Thyroid gland (tissue), 4 donors: ENCODE measurements around the gene NCOA3. TPM values are rescaled to one million over a fixed set of nuclear protein-coding genes. Genes with fewer than 3 reads are reported as not detected.

Source experiments
- DNase-seq, 2 donors: peaks; one replicate each; pipeline ENCODE4 v3.0.0-alpha.2; 2019
- H3K27ac ChIP-seq, 3 donors: fragments of 200-600 bp; sonication (generic); 1 replicate in 2 of 3; 2 replicates in 1 of 3; pipeline ENCODE4 v1.5.1; 2016 to 2019; ENCODE audit warnings: mild to moderate bottlenecking in 1 of 3, moderate library complexity in 1 of 3
- H3K27me3 ChIP-seq: fragments of 200-600 bp; sonication (generic); one replicate; pipeline ENCODE4 v1.5.1; 2019
- H3K36me3 ChIP-seq, 2 donors: fragments of 200-600 bp; sonication (generic); one replicate each; pipeline ENCODE4 v1.5.1; 2016 to 2019
- H3K4me1 ChIP-seq, 2 donors: fragments of 200-600 bp; sonication (generic); one replicate each; pipeline ENCODE4 v1.5.1; 2017 to 2019
- H3K4me3 ChIP-seq, 3 donors: fragments of 200-600 bp; sonication (generic); replicated peaks in 1 of 3; 1 replicate in 2 of 3; 2 replicates in 1 of 3; pipeline ENCODE4 v1.5.1; 2016; ENCODE audit warnings: mild to moderate bottlenecking in 1 of 3
- H3K9me3 ChIP-seq: fragments of 200-600 bp; sonication (generic); one replicate; pipeline ENCODE4 v1.5.1; 2017
- POLR2A ChIP-seq, 2 donors: fragments of 450-650 bp; IDR thresholded peaks; one replicate each; pipeline ENCODE4 v1.6.1; 2017; ENCODE audit warnings: antibody characterized with exemption in 2 of 2, mild to moderate bottlenecking in 2 of 2, moderate library complexity in 1 of 2
- WGBS, 2 donors: methylation state at CpG; one replicate each; pipeline ENCODE4 v1.1.5; 2017; 5-methylcytosine and 5-hydroxymethylcytosine counted together
- intact Hi-C: fragments of 100-400 bp; cut with DNase I; formaldehyde crosslinking; loops from one replicate; pipeline ENCODE4 v1.15.1; 2023
- total RNA-seq, 4 donors: library from RNA; depleted of rRNA; stranded (reverse); fragments of >200 nt; gene quantifications; one replicate each; pipeline ENCODE4 v1.2.3, GENCODE V29; 2016
- TF ChIP-seq, protein P1 (sequence below), 6 experiments: fragments of 200-600 bp in 3 of 6; fragments of 450-650 bp in 3 of 6; sonication (generic) in 3 of 6; IDR thresholded peaks; one replicate each; pipeline ENCODE4 v1.5.1; 2016 to 2019; ENCODE audit warnings: antibody characterized with exemption in 6 of 6, mild to moderate bottlenecking in 2 of 6, inconsistent platforms in 1 of 6, moderate library complexity in 1 of 6

NCOA3 gene
- total RNA-seq, 4 donors from 2014 or later = 28.7 to 45.2 (median 36.8) TPM

DNA sequence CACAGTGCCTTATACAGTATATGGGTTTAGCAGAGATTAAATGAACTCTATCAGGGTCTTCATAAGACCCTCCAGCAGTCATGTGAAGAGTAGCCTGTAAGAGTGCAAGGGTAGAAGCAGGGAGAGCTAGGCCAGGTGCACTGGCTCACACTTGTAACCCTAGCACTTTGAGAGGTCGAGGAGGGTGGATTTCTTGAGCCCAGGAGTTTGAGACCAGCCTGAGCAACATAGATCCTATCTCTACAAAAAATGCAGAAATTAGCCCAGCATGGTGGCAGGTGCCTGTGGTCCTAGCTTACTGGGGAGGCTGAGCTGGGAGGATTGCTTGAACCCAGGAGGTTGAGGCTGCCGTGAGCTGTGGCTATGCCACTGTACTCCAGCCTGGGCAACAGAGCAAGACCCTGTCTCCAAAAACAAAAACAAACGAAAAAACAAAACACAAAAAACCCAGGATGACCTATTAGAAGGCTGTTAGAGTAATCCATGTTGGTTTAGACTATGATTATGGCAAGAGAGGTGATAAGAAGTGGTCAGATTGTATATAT, 31.9 kb downstream of the NCOA3 start:
- H3K9me3 ChIP-seq = no peaks in the 10 kb centered on the region
- H3K4me3 ChIP-seq = no peak overlapping the region
- H3K27ac ChIP-seq = no peak overlapping the region
- TF ChIP-seq POLR2A (IDR thresholded peaks at IDR 0.05) = no peak
- TF ChIP-seq, protein P1, sequence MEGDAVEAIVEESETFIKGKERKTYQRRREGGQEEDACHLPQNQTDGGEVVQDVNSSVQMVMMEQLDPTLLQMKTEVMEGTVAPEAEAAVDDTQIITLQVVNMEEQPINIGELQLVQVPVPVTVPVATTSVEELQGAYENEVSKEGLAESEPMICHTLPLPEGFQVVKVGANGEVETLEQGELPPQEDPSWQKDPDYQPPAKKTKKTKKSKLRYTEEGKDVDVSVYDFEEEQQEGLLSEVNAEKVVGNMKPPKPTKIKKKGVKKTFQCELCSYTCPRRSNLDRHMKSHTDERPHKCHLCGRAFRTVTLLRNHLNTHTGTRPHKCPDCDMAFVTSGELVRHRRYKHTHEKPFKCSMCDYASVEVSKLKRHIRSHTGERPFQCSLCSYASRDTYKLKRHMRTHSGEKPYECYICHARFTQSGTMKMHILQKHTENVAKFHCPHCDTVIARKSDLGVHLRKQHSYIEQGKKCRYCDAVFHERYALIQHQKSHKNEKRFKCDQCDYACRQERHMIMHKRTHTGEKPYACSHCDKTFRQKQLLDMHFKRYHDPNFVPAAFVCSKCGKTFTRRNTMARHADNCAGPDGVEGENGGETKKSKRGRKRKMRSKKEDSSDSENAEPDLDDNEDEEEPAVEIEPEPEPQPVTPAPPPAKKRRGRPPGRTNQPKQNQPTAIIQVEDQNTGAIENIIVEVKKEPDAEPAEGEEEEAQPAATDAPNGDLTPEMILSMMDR (IDR thresholded peaks at IDR 0.05) = no peak
- H3K36me3 ChIP-seq = no peaks in the 10 kb centered on the region
- H3K27me3 ChIP-seq = no peaks in the 10 kb centered on the region
- 93 to 97% methylated on average over 3 of the region's 3 CpGs for WGBS, 2 donors
- no peak for DNase-seq
- peaks cover 0 to 8% of the 10 kb centered on the region in 2 donors for H3K4me1 ChIP-seq
- intact Hi-C loops = no loop called here

DNA sequence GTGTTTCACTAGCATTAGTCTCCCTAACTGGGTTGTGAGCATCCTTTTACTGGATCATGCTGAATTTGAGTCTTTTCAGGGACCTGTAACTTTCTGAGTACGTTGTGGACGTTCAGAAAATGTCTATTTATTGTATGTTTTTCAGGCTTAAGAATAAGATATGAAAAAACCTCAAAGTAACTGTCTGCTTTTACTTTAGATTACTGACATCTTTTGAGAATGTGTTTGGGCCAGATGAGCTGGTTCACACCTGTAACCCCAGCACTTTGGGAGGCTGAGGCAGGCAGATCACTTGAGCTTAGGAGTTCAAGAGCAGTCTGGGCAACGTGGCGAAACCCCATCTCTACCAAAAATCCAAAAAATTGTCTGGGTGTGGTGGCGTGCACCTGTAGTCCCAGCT, 32.7 kb downstream of the NCOA3 start:
- no peak for DNase-seq
- no peaks in the 10 kb centered on the region for H3K9me3 ChIP-seq
- no peaks in the 10 kb centered on the region for H3K27me3 ChIP-seq
- peaks cover 0 to 5% of the 10 kb centered on the region in 2 donors for H3K4me1 ChIP-seq
- 81 to 83% methylated on average over 5 of the region's 5 CpGs for WGBS, 2 donors
- no peak overlapping the region for H3K4me3 ChIP-seq
- TF ChIP-seq POLR2A (IDR thresholded peaks at IDR 0.05) = no peak
- TF ChIP-seq, protein P1 (IDR thresholded peaks at IDR 0.05) = no peak
- no peaks in the 10 kb centered on the region for H3K36me3 ChIP-seq
- intact Hi-C loops = no loop called here
- no peak overlapping the region for H3K27ac ChIP-seq

DNA sequence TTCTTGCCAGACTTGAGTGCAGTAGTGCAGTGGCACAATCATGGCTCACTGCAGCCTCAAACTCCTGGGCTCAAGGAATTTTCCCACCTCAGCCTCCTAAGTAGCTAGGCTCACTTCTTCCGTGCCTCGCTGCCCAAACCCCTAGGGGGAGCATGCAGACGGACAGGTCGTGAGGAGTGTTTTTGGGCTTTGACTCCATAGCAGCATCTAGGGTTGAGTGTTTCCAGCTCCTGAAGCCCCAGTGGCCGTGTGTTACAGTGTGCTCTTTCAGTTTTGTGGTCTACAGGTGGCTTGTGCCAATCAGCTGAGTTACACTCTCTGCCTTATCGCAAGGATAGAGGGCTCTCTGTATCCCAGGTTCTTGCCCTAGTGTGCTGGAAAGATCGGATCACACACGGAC, 33.4 kb downstream of the NCOA3 start:
- no peak overlapping the region for H3K4me3 ChIP-seq
- intact Hi-C loops = no loop called here
- no peaks in the 10 kb centered on the region for H3K9me3 ChIP-seq
- no peaks in the 10 kb centered on the region for H3K36me3 ChIP-seq
- 72 to 92% methylated on average over 8 of the region's 8 CpGs for WGBS, 2 donors
- no peaks in the 10 kb centered on the region for H3K27me3 ChIP-seq
- DNase-seq = no peak
- H3K27ac ChIP-seq = no peak overlapping the region
- TF ChIP-seq, protein P1 (IDR thresholded peaks at IDR 0.05) = no peak
- TF ChIP-seq POLR2A (IDR thresholded peaks at IDR 0.05) = no peak
- H3K4me1 ChIP-seq = no peaks in the 10 kb centered on the region

DNA sequence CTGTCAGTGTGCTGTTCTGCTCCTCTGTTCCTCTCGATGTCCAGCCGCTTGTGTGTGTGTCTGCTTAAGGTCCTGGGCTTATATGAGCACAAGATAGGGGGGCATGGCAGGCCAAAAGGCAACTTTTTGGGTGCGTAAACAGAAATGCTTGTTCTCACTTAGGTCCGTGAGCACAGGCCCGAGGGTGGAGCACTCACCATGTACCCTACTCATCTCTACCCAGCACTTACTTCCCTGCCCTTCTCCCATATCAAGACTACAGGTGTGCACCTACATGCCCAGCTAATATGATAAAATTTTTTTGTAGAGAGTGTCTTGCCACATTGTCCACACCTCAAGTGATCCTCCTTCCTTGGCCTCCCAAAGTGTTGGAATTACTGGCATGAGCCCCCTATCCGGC, 34.3 kb downstream of the NCOA3 start:
- no peak for TF ChIP-seq POLR2A (IDR thresholded peaks at IDR 0.05)
- TF ChIP-seq, protein P1 (IDR thresholded peaks at IDR 0.05) = no peak
- Histone ChIP-seq H3K27ac (no peak overlapping the region), H3K36me3 (no peaks in the 10 kb centered on the region), H3K4me3 (no peak overlapping the region), H3K27me3 (no peaks in the 10 kb centered on the region), H3K9me3 (no peaks in the 10 kb centered on the region), H3K4me1 (peaks cover 0 to 3% of the 10 kb centered on the region in 2 donors)
- intact Hi-C loops = no loop called here
- no peak for DNase-seq
- WGBS, 2 donors = 95 to 99% methylated on average over 6 of the region's 6 CpGs

DNA sequence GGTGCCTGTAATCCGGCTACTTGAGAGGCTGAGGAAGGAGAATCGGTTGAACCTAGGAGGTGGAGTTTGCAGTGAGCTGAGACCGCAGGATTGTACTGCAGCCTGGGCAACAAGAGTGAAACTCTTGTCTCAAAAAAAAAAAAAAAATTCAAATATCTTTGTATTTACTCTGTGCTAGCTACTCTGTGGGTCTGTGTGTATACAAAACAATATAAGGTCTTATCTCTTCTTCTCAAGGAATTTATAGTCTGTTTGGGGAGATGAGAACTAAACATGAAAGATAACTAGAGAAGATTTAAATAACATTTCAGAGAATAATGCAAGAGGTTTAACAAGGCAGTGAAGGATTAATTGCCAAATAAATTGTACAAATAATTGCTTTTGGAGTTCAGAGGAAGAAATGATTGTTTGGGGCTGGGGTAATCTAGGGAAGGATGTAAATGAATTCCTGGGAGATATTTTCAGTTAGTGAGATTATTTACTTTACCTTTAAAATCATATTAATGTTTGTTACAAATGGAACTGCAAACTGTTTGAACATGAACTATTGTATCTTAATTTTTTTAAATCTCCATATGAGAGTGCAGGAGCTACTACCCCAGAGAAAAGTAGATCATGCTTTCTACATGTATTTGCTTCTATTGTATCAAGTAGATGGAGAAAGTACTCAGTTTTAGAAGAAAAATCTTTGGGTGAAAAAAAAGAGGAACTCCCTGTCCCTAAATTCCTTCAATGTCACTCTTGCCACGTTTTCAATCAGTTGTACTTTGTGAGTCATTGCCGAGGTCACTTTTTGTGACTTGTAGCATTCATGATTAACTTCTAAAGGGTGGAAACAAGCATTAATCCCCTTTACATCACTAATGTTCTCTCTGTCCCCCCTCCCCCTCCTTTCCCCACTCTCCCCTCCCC, 39.0 kb downstream of the NCOA3 start:
- WGBS, 2 donors = 67 to 79% methylated on average over 5 of the region's 5 CpGs
- no peak for DNase-seq
- H3K27ac ChIP-seq = no peak overlapping the region

More for the DNA sequence above, 39.0 kb downstream of the NCOA3 start:
- Histone ChIP-seq H3K4me3 (no peak overlapping the region), H3K4me1 (peaks cover 17 to 32% of the 10 kb centered on the region in 2 donors), H3K27me3 (no peaks in the 10 kb centered on the region), H3K36me3 (no peaks in the 10 kb centered on the region), H3K9me3 (no peaks in the 10 kb centered on the region)
- intact Hi-C loops = no loop called here
- TF ChIP-seq POLR2A (IDR thresholded peaks at IDR 0.05) = no peak
- TF ChIP-seq, protein P1 (IDR thresholded peaks at IDR 0.05) = no peak
